HepG2 (cell line): ENCODE data around the gene P4HTM. TPM values are rescaled to one million over a fixed set of nuclear protein-coding genes. Genes with fewer than 3 reads are reported as not detected.

Source experiments
- AGO2 ChIP-seq: fragments of 200-400 bp; formaldehyde crosslinking; optimal IDR thresholded peaks from 2 replicates; pipeline ENCODE3; 2017; ENCODE audit warnings: mild to moderate bottlenecking, low read depth, low read length, moderate library complexity
- CENPX ChIP-seq: sonication (generic); formaldehyde crosslinking; IDR thresholded peaks from 2 replicates; pipeline ENCODE4 v1.9.0; 2021; ENCODE audit warnings: mild to moderate bottlenecking, missing genetic modification reagents, moderate library complexity
- HDAC1 ChIP-seq: sonication (generic); formaldehyde crosslinking; IDR thresholded peaks from 2 replicates; pipeline ENCODE4 v1.5.1; 2020; ENCODE audit warnings: mild to moderate bottlenecking, missing genetic modification reagents
- LRRFIP1 ChIP-seq: sonication (generic); formaldehyde crosslinking; conservative IDR thresholded peaks from 2 replicates; pipeline ENCODE4 v1.4.0; 2020; ENCODE audit warnings: missing genetic modification reagents
- NR2F6 ChIP-seq, 2 experiments: IDR thresholded peaks; 2 replicates each; pipeline ENCODE4 v1.6.1; 2016; ENCODE audit warnings: antibody characterized with exemption in 1 of 2, mild to moderate bottlenecking in 1 of 2
- RAD51 ChIP-seq: fragments of 450-650 bp; IDR thresholded peaks from 2 replicates; pipeline ENCODE4 v1.6.1; 2016; ENCODE audit warnings: borderline replicate concordance
- SIN3A ChIP-seq: IDR thresholded peaks from 2 replicates; pipeline ENCODE4 v1.6.1; 2011; ENCODE audit warnings: low read depth, mild to moderate bottlenecking, control low read depth, low read length, borderline replicate concordance
- SNAPC4 ChIP-seq: sonication (generic); formaldehyde crosslinking; IDR thresholded peaks from 2 replicates; pipeline ENCODE4 v1.4.0; 2020; ENCODE audit warnings: mild to moderate bottlenecking, missing genetic modification reagents
- ZBTB14 ChIP-seq: sonication (generic); formaldehyde crosslinking; IDR thresholded peaks from 2 replicates; pipeline ENCODE4 v1.4.0; 2020; ENCODE audit warnings: missing genetic modification reagents
- ZBTB33 ChIP-seq: sonication (generic); formaldehyde crosslinking; IDR thresholded peaks from 2 replicates; pipeline ENCODE4 v1.4.0; 2020; ENCODE audit warnings: missing genetic modification reagents
- ZIK1 ChIP-seq: sonication (generic); formaldehyde crosslinking; IDR thresholded peaks from 2 replicates; pipeline ENCODE4 v1.5.0; 2020; ENCODE audit warnings: mild to moderate bottlenecking, low read depth, missing genetic modification reagents, borderline replicate concordance
- ZMYM3 ChIP-seq: sonication (generic); formaldehyde crosslinking; IDR thresholded peaks from 2 replicates; pipeline ENCODE4 v1.5.1; 2020; ENCODE audit warnings: mild to moderate bottlenecking, missing genetic modification reagents
- ZNF143 ChIP-seq: sonication (generic); formaldehyde crosslinking; IDR thresholded peaks from 2 replicates; pipeline ENCODE4 v1.4.0; 2020; ENCODE audit warnings: missing genetic modification reagents
- ZNF430 ChIP-seq: sonication (generic); formaldehyde crosslinking; IDR thresholded peaks from 2 replicates; pipeline ENCODE4 v1.9.0; 2021; ENCODE audit warnings: mild to moderate bottlenecking, missing genetic modification reagents
- ZNF589 ChIP-seq: sonication (generic); formaldehyde crosslinking; conservative IDR thresholded peaks from 2 replicates; pipeline ENCODE4 v1.8.0; 2022; ENCODE audit warnings: mild to moderate bottlenecking, moderate library complexity, missing genetic modification reagents
- ZNF614 ChIP-seq: IDR thresholded peaks from 2 replicates; pipeline ENCODE4 v1.6.1; 2018; ENCODE audit warnings: missing biosample characterization, missing genetic modification reagents, inconsistent platforms, borderline replicate concordance
- ZNF709 ChIP-seq: sonication (generic); formaldehyde crosslinking; IDR thresholded peaks from 2 replicates; pipeline ENCODE4 v1.5.0; 2020; ENCODE audit warnings: mild to moderate bottlenecking, missing genetic modification reagents
- ZSCAN12 ChIP-seq: sonication (generic); formaldehyde crosslinking; IDR thresholded peaks from 2 replicates; pipeline ENCODE4 v1.9.0; 2021; ENCODE audit warnings: mild to moderate bottlenecking, missing genetic modification reagents
- ZSCAN25 ChIP-seq: sonication (generic); formaldehyde crosslinking; IDR thresholded peaks from 2 replicates; pipeline ENCODE4 v1.8.0; 2022; ENCODE audit warnings: mild to moderate bottlenecking, missing genetic modification reagents
- polyA plus RNA-seq, 8 experiments: library from polyadenylated mRNA; depleted of rRNA in 3 of 8; stranded (reverse) in 7 of 8; unstranded in 1 of 8; fragments of >200 nt; fragmentation: Illumina TruSeq in 4 of 8; extraction: Trizol in 4 of 8; gene quantifications; 2 replicates each; pipeline versions ENCODE4 v1.2.1 to v1.2.3, GENCODE V29; 2011 to 2016; ENCODE audit warnings: low read depth in 4 of 8, missing spikeins in 1 of 8, mixed read lengths in 1 of 8; ENCODE audit not compliant: insufficient read depth in 1 of 8
- total RNA-seq, 5 experiments: library from RNA; depleted of rRNA; stranded (reverse); fragments of >200 nt; fragmentation: Illumina TruSeq; extraction: Trizol; gene quantifications; 2 replicates each; pipeline ENCODE4 v1.2.3, GENCODE V29; 2016; ENCODE audit warnings: low read depth in 1 of 5

P4HTM gene
- total and polyA plus RNA-seq, 2 of the 13 experiments (the other 11 are each of a cell fraction or from before 2014, with no cell fraction given): 0.01 TPM; not detected in 1

GRCh38 chr3:49007068-49007770 is 17.2 kb downstream of the P4HTM start, which contains the start of gene WDR6 (continued):
- no peak for TF ChIP-seq ZNF614 (CRISPR knock-in tag)
- TF ChIP-seq ZMYM3 (CRISPR knock-in tag): 0 out of 2 replicates have a peak, but pooled peaks have one; percentile 20
- no peak for TF ChIP-seq ZSCAN12
- peak; percentile 85 for TF ChIP-seq SIN3A
- no peak for TF ChIP-seq NR2F6 (IDR thresholded peaks at IDR 0.05)
- TF ChIP-seq NR2F6 (CRISPR knock-in tag; IDR thresholded peaks at IDR 0.05): peak; percentile 26
- TF ChIP-seq ZNF709 (CRISPR knock-in tag): no peak
- no peak for TF ChIP-seq LRRFIP1 (CRISPR knock-in tag)
- no peak; the same call in none of the 2 replicates for TF ChIP-seq ZNF430
- TF ChIP-seq HDAC1 (CRISPR knock-in tag): no peak; the same call in none of the 2 replicates
- peak; percentile 76; the same call in 1 of the 2 replicates for TF ChIP-seq ZNF589 (CRISPR knock-in tag)
- peak; percentile 6; the same call in 1 of the 2 replicates for TF ChIP-seq ZSCAN25 (CRISPR knock-in tag)
- TF ChIP-seq AGO2: peak; percentile 75
- peak; percentile 88; the same call in 1 of the 2 replicates for TF ChIP-seq ZIK1
- TF ChIP-seq SNAPC4: peak; percentile 85; the same call in 1 of the 2 replicates
- TF ChIP-seq CENPX (CRISPR knock-in tag): no peak
- peak; percentile 83 for TF ChIP-seq RAD51
- TF ChIP-seq ZBTB33 (CRISPR knock-in tag): no peak
- TF ChIP-seq ZNF143: peak; percentile 67
- TF ChIP-seq ZBTB14 (CRISPR knock-in tag): no peak
